Smooth muscle cell of trachea (primary cell): ENCODE measurements around the gene EPHB3. TPM values are rescaled to one million over a fixed set of nuclear protein-coding genes. Genes with fewer than 3 reads are reported as not detected.

Experiments
- total RNA-seq: library from RNA; depleted of rRNA; stranded (reverse); fragments of >200 nt; gene quantifications from 2 replicates; pipeline ENCODE4 v1.2.1, GENCODE V29; 2014

The EPHB3 gene
- 12.4 and 18.0 TPM in 2 replicates for total RNA-seq

DNA sequence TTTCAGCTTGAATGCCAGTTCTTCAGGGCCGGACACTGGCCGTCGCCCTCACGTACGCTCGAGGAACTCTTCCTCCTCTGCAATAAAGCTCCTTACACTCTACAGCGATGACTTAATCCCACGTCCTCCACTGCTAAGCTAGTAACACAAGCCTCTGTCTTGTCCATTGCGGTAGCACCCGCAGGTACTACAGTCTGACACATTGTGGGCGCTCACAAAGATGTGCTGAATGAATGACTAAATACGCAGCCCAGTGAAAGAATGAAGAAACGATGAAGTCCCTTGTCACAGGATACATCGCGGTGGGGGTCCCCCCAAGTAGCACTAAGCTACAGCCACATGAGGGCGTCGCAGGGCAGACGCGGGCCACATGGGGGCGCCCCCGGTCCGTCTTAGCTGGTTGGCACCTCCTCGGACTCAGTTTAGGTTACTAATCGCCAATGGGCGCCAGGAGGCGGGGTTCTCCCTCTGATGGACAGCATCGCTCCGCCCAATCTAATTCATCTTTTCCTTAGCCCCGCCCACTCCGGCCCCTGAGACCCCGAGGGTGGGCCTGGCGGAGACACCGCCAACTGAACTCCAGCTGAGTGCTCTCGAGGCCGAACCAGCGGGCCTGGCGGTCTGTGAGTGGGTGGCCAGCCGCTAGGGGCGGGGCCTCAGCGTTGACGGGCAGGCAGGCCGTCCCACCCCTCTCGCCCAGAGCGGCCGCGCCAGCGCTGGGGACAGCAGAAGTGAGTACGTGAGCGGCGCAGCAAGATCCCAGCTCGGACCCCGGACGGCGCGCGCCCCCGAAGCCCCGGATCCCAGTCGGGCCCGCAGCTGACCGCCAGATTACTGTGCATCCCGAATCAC, at the start of gene EPHB3:
TSS of gene EPHB3 (plus strand) at position 725 of the 852 bp plus-strand sequence. CDS start 451 bp downstream, outside the sequence.

Other genes with a start within 250 kb of the EPHB3 start
- 315 and 337 TPM in 2 replicates for gene EIF4G1, start 247.2 kb upstream of the EPHB3 start, total RNA-seq
- gene FAM131A, start 224.2 kb upstream of the EPHB3 start, total RNA-seq: 25.7 and 33.4 TPM in 2 replicates
- gene CLCN2, start 200.2 kb upstream of the EPHB3 start, total RNA-seq: 4.1 and 6.9 TPM in 2 replicates
- 52.3 and 98.0 TPM in 2 replicates for gene POLR2H, start 200.1 kb upstream of the EPHB3 start, total RNA-seq
- 0.15 and 0.83 TPM in 2 replicates for gene THPO, start 183.6 kb upstream of the EPHB3 start, total RNA-seq
- gene CHRD, start 181.7 kb upstream of the EPHB3 start, total RNA-seq: 0.73 and 2.6 TPM in 2 replicates
- gene MAGEF1, start 150.3 kb downstream of the EPHB3 start, total RNA-seq: 15.7 and 20.9 TPM in 2 replicates